ENCODE data around the gene SYTL2. TPM values are rescaled to one million over a fixed set of nuclear protein-coding genes. Genes with fewer than 3 reads are reported as not detected.
A peak's percentile ranks its signal among the peaks of the same experiment; 100 is the strongest.

SYTL2 gene
- total RNA-seq, 2 experiments from 2014 or later: 10.2 TPM

GRCh38 chr11:85740481-85741400 is 70.2 kb downstream of the SYTL2 start:
- POLR2A ChIA-PET: no interaction called here
- H3K4me1 Mint-ChIP-seq (ENCODE audit: low read depth): peaks cover 31% of the 10 kb centered on the region
- H3K27me3 Mint-ChIP-seq: no peaks in the 10 kb centered on the region
- H3K4me3 Mint-ChIP-seq: no peak overlapping the region
- H3K27ac Mint-ChIP-seq: no peak overlapping the region
- H3K9me3 Mint-ChIP-seq: no peaks in the 10 kb centered on the region
- DNase-seq: no peak
- peaks cover 2% of the 10 kb centered on the region for H3K36me3 Mint-ChIP-seq
- CTCF ChIA-PET: no interaction called here
- intact Hi-C loops (cut with micrococcal nuclease): no loop called here

- Mint-ChIP-seq H3K27ac (no peak overlapping the region), H3K27me3 (no peaks in the 10 kb centered on the region), H3K4me1 (ENCODE audit: low read depth) (peaks cover 16% of the 10 kb centered on the region), H3K36me3 (peaks cover 5% of the 10 kb centered on the region), H3K9me3 (no peaks in the 10 kb centered on the region), H3K4me3 (no peak overlapping the region)
- POLR2A ChIA-PET: no interaction called here
- intact Hi-C loops (cut with micrococcal nuclease): no loop called here
- CTCF ChIA-PET: no interaction called here
- DNase-seq: peak; percentile 34
Measured at GRCh38 chr11:85737738-85738137, 73.2 kb downstream of the SYTL2 start.

GRCh38 chr11:85735876-85736460 is 75.0 kb downstream of the SYTL2 start:
- ChIA-PET CTCF (no interaction called here), POLR2A (no interaction called here)
- intact Hi-C loops (cut with micrococcal nuclease): no loop called here
- Mint-ChIP-seq H3K36me3 (peaks cover 5% of the 10 kb centered on the region), H3K27ac (no peak overlapping the region), H3K27me3 (no peaks in the 10 kb centered on the region), H3K4me3 (no peak overlapping the region), H3K4me1 (ENCODE audit: low read depth) (peaks cover 11% of the 10 kb centered on the region), H3K9me3 (no peaks in the 10 kb centered on the region)
- no peak for DNase-seq

- DNase-seq: no peak
- no peak overlapping the region for H3K27ac Mint-ChIP-seq
- H3K9me3 Mint-ChIP-seq: no peaks in the 10 kb centered on the region
- CTCF ChIA-PET: no interaction called here
- intact Hi-C loops (cut with micrococcal nuclease): no loop called here
- peaks cover 5% of the 10 kb centered on the region for H3K36me3 Mint-ChIP-seq
- no peaks in the 10 kb centered on the region for H3K27me3 Mint-ChIP-seq
- H3K4me1 Mint-ChIP-seq (ENCODE audit: low read depth): peaks cover 6% of the 10 kb centered on the region
- H3K4me3 Mint-ChIP-seq: no peak overlapping the region
- POLR2A ChIA-PET: no interaction called here
Measured at GRCh38 chr11:85732965-85733364, 78.0 kb downstream of the SYTL2 start.

GRCh38 chr11:85726381-85726780 is 84.6 kb downstream of the SYTL2 start:
- H3K4me1 Mint-ChIP-seq (ENCODE audit: low read depth): no peaks in the 10 kb centered on the region
- no peak overlapping the region for H3K4me3 Mint-ChIP-seq
- DNase-seq: no peak
- H3K27ac Mint-ChIP-seq: no peak overlapping the region
- intact Hi-C loops (cut with micrococcal nuclease): no loop called here
- CTCF ChIA-PET: interaction anchor here (1.2 kb wide), 1 partner anchor 9 kb away, joined by 3 read pairs; no protein-coding TSS in a partner anchor
- POLR2A ChIA-PET: no interaction called here
- H3K9me3 Mint-ChIP-seq: no peaks in the 10 kb centered on the region
- peaks cover 6% of the 10 kb centered on the region for H3K36me3 Mint-ChIP-seq
- no peaks in the 10 kb centered on the region for H3K27me3 Mint-ChIP-seq

- H3K36me3 Mint-ChIP-seq: peaks cover 6% of the 10 kb centered on the region
- no peaks in the 10 kb centered on the region for H3K4me1 Mint-ChIP-seq (ENCODE audit: low read depth)
- intact Hi-C loops (cut with micrococcal nuclease): no loop called here
- POLR2A ChIA-PET: no interaction called here
- H3K9me3 Mint-ChIP-seq: no peaks in the 10 kb centered on the region
- DNase-seq: no peak
- no peak overlapping the region for H3K4me3 Mint-ChIP-seq
- H3K27ac Mint-ChIP-seq: no peak overlapping the region
- H3K27me3 Mint-ChIP-seq: no peaks in the 10 kb centered on the region
- CTCF ChIA-PET: interaction anchor here (1.2 kb wide), 1 partner anchor 8 kb away, joined by 3 read pairs; no protein-coding TSS in a partner anchor
Measured at GRCh38 chr11:85725510-85726258, 85.3 kb downstream of the SYTL2 start.

- intact Hi-C loops (cut with micrococcal nuclease): no loop called here
- H3K27me3 Mint-ChIP-seq: no peaks in the 10 kb centered on the region
- POLR2A ChIA-PET: no interaction called here
- H3K4me3 Mint-ChIP-seq: no peak overlapping the region
- no peaks in the 10 kb centered on the region for H3K4me1 Mint-ChIP-seq (ENCODE audit: low read depth)
- DNase-seq: no peak
- H3K36me3 Mint-ChIP-seq: peaks cover 6% of the 10 kb centered on the region
- CTCF ChIA-PET: no interaction called here
- no peaks in the 10 kb centered on the region for H3K9me3 Mint-ChIP-seq
- no peak overlapping the region for H3K27ac Mint-ChIP-seq
Measured at GRCh38 chr11:85724748-85725465, 86.0 kb downstream of the SYTL2 start.

- H3K27ac Mint-ChIP-seq: no peak overlapping the region
- peaks cover 6% of the 10 kb centered on the region for H3K36me3 Mint-ChIP-seq
- ChIA-PET POLR2A (no interaction called here), CTCF (no interaction called here)
- intact Hi-C loops (cut with micrococcal nuclease): no loop called here
- DNase-seq: no peak
- no peaks in the 10 kb centered on the region for H3K9me3 Mint-ChIP-seq
- H3K27me3 Mint-ChIP-seq: no peaks in the 10 kb centered on the region
- H3K4me3 Mint-ChIP-seq: no peak overlapping the region
- no peaks in the 10 kb centered on the region for H3K4me1 Mint-ChIP-seq (ENCODE audit: low read depth)
Measured at GRCh38 chr11:85723088-85723487, 87.9 kb downstream of the SYTL2 start.

GRCh38 chr11:85721191-85721590 is 89.8 kb downstream of the SYTL2 start:
- peaks cover 8% of the 10 kb centered on the region for H3K4me1 Mint-ChIP-seq (ENCODE audit: low read depth)
- DNase-seq: no peak
- POLR2A ChIA-PET: no interaction called here
- H3K27me3 Mint-ChIP-seq: no peaks in the 10 kb centered on the region
- no peaks in the 10 kb centered on the region for H3K9me3 Mint-ChIP-seq
- CTCF ChIA-PET: no interaction called here
- H3K36me3 Mint-ChIP-seq: peaks cover 4% of the 10 kb centered on the region
- no peak overlapping the region for H3K4me3 Mint-ChIP-seq
- no peak overlapping the region for H3K27ac Mint-ChIP-seq
- intact Hi-C loops (cut with micrococcal nuclease): no loop called here

GRCh38 chr11:85718991-85719807 is 91.7 kb downstream of the SYTL2 start:
- H3K4me1 Mint-ChIP-seq (ENCODE audit: low read depth): peaks cover 8% of the 10 kb centered on the region
- H3K4me3 Mint-ChIP-seq: no peak overlapping the region
- CTCF ChIA-PET: no interaction called here
- DNase-seq: no peak
- no peaks in the 10 kb centered on the region for H3K9me3 Mint-ChIP-seq
- POLR2A ChIA-PET: no interaction called here
- H3K27ac Mint-ChIP-seq: no peak overlapping the region
- H3K36me3 Mint-ChIP-seq: no peaks in the 10 kb centered on the region
- intact Hi-C loops (cut with micrococcal nuclease): no loop called here
- no peaks in the 10 kb centered on the region for H3K27me3 Mint-ChIP-seq

GRCh38 chr11:85718126-85718943 is 92.6 kb downstream of the SYTL2 start:
- H3K27ac Mint-ChIP-seq: no peak overlapping the region
- ChIA-PET CTCF (interaction anchor here (1.0 kb wide), 1 partner anchor 8 kb away, joined by 3 read pairs; no protein-coding TSS in a partner anchor), POLR2A (no interaction called here)
- H3K4me1 Mint-ChIP-seq (ENCODE audit: low read depth): peaks cover 8% of the 10 kb centered on the region
- H3K4me3 Mint-ChIP-seq: no peak overlapping the region
- DNase-seq: no peak
- no peaks in the 10 kb centered on the region for H3K36me3 Mint-ChIP-seq
- no peaks in the 10 kb centered on the region for H3K27me3 Mint-ChIP-seq
- no peaks in the 10 kb centered on the region for H3K9me3 Mint-ChIP-seq
- intact Hi-C loops (cut with micrococcal nuclease): no loop called here

Measured in activated CD4-positive, alpha-beta memory T cell treated with anti-CD3 and anti-CD28 coated beads for 36 hours (primary cell).